ENCODE results near the gene TMEM217.

Gene TMEM217

DNA sequence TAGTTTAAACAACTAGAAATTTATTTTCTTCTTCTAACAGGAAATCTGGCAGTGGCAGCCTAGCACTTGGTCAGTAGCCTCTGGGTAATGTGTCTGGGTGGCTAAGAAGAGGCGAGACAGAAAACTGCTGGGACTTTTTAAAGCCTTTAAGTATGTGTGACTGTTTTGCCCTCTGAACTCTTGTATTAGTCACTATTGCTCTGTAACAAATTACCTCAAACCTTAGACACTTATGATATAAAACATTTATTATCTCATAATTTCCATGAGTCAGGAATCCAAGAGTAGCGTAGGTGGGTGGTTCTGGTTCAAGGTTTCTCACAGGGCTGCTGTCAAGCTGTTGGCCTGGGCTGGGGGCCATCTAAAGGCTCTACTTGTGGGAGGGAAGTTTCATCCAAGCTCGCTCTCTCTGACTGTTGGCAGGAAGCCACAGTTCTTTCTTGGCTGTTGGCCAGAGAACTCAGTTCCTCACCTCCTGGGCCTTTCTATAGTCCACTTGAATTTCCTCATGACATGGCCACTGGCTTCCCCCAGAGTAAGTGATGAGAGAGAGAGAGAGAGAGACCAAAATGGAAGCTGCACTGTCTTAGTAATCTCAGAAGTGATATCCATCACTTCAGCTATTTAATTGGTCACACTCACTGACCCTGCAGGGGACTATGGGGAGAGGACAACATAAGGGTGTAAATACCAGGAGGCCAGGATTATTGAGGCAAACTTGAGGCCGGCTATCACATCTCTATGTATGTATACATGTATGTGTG, 17.8 kb downstream of the TMEM217 start (continued):
- TF ChIP-seq PBX3 (CRISPR knock-in tag; IDR thresholded peaks at IDR 0.05) (no peak), ZNF19 (tag by site-specific recombination; IDR thresholded peaks at IDR 0.05; ENCODE audit: low read depth) (no peak), ZBTB20 (tag by site-specific recombination; IDR thresholded peaks at IDR 0.05) (no peak), ZNF549 (tag by site-specific recombination; IDR thresholded peaks at IDR 0.05) (no peak), ZNF292 (tag by site-specific recombination; IDR thresholded peaks at IDR 0.05; ENCODE audit: borderline replicate concordance, low read depth) (no peak), ZNF473 (tag by site-specific recombination; IDR thresholded peaks at IDR 0.05) (no peak), ZNF514 (tag by site-specific recombination; IDR thresholded peaks at IDR 0.05) (no peak), ZSCAN23 (tag by site-specific recombination; IDR thresholded peaks at IDR 0.05) (no peak), ZNF529 (tag by site-specific recombination; IDR thresholded peaks at IDR 0.05; ENCODE audit: insufficient replicate concordance) (no peak), ZNF548 (tag by site-specific recombination; IDR thresholded peaks at IDR 0.05) (no peak), YY1 (tag by site-specific recombination; IDR thresholded peaks at IDR 0.05) (peak; percentile 71), ZNF155 (tag by site-specific recombination; IDR thresholded peaks at IDR 0.05) (no peak), ZNF747 (tag by site-specific recombination; IDR thresholded peaks at IDR 0.05) (no peak), ZNF2 (tag by site-specific recombination; IDR thresholded peaks at IDR 0.05) (no peak; the same call in 1 of the 2 replicates), ZNF112 (tag by site-specific recombination; IDR thresholded peaks at IDR 0.05) (no peak), ZNF792 (tag by site-specific recombination; IDR thresholded peaks at IDR 0.05) (no peak), ZNF843 (tag by site-specific recombination; IDR thresholded peaks at IDR 0.05) (peak; percentile 76), ZNF624 (tag by site-specific recombination; IDR thresholded peaks at IDR 0.05) (no peak), ZNF664 (tag by site-specific recombination; IDR thresholded peaks at IDR 0.05) (no peak), AEBP2 (tag by site-specific recombination; IDR thresholded peaks at IDR 0.05; ENCODE audit: borderline replicate concordance) (no peak), EGR2 (tag by site-specific recombination; IDR thresholded peaks at IDR 0.05; ENCODE audit: low read depth) (peak; percentile 62; the same call in 1 of the 2 replicates), HOXC10 (CRISPR knock-in tag; IDR thresholded peaks at IDR 0.05) (no peak), ZBTB6 (tag by site-specific recombination; IDR thresholded peaks at IDR 0.05) (no peak), OSR2 (tag by site-specific recombination; IDR thresholded peaks at IDR 0.05) (peak; percentile 40; the same call in 1 of the 2 replicates), SCRT1 (tag by site-specific recombination; IDR thresholded peaks at IDR 0.05; ENCODE audit: borderline replicate concordance) (no peak), ZBTB48 (tag by site-specific recombination; IDR thresholded peaks at IDR 0.05) (peak; percentile 26; the same call in 1 of the 2 replicates), TRIM28 (IDR thresholded peaks at IDR 0.05; ENCODE audit: borderline replicate concordance, low read length) (0 out of 2 replicates have a peak, but pooled peaks have one; percentile 47), SCRT2 (tag by site-specific recombination; IDR thresholded peaks at IDR 0.05) (0 out of 2 replicates have a peak, but pooled peaks have one; percentile 41)
- TF ChIP-seq, protein P1, sequence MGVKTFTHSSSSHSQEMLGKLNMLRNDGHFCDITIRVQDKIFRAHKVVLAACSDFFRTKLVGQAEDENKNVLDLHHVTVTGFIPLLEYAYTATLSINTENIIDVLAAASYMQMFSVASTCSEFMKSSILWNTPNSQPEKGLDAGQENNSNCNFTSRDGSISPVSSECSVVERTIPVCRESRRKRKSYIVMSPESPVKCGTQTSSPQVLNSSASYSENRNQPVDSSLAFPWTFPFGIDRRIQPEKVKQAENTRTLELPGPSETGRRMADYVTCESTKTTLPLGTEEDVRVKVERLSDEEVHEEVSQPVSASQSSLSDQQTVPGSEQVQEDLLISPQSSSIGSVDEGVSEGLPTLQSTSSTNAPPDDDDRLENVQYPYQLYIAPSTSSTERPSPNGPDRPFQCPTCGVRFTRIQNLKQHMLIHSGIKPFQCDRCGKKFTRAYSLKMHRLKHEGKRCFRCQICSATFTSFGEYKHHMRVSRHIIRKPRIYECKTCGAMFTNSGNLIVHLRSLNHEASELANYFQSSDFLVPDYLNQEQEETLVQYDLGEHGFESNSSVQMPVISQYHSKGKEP (tag by site-specific recombination; IDR thresholded peaks at IDR 0.05) = no peak
- TF ChIP-seq, protein P2, sequence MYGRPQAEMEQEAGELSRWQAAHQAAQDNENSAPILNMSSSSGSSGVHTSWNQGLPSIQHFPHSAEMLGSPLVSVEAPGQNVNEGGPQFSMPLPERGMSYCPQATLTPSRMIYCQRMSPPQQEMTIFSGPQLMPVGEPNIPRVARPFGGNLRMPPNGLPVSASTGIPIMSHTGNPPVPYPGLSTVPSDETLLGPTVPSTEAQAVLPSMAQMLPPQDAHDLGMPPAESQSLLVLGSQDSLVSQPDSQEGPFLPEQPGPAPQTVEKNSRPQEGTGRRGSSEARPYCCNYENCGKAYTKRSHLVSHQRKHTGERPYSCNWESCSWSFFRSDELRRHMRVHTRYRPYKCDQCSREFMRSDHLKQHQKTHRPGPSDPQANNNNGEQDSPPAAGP (tag by site-specific recombination; IDR thresholded peaks at IDR 0.05) = no peak
- TF ChIP-seq, protein P3, sequence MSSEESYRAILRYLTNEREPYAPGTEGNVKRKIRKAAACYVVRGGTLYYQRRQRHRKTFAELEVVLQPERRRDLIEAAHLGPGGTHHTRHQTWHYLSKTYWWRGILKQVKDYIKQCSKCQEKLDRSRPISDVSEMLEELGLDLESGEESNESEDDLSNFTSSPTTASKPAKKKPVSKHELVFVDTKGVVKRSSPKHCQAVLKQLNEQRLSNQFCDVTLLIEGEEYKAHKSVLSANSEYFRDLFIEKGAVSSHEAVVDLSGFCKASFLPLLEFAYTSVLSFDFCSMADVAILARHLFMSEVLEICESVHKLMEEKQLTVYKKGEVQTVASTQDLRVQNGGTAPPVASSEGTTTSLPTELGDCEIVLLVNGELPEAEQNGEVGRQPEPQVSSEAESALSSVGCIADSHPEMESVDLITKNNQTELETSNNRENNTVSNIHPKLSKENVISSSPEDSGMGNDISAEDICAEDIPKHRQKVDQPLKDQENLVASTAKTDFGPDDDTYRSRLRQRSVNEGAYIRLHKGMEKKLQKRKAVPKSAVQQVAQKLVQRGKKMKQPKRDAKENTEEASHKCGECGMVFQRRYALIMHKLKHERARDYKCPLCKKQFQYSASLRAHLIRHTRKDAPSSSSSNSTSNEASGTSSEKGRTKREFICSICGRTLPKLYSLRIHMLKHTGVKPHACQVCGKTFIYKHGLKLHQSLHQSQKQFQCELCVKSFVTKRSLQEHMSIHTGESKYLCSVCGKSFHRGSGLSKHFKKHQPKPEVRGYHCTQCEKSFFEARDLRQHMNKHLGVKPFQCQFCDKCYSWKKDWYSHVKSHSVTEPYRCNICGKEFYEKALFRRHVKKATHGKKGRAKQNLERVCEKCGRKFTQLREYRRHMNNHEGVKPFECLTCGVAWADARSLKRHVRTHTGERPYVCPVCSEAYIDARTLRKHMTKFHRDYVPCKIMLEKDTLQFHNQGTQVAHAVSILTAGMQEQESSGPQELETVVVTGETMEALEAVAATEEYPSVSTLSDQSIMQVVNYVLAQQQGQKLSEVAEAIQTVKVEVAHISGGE (tag by site-specific recombination; conservative IDR thresholded peaks at IDR 0.05; ENCODE audit: low read depth) = no peak
